Keratinocyte (primary cell): ENCODE measurements around the gene ZFP36L2. TPM values are rescaled to one million over a fixed set of nuclear protein-coding genes. Genes with fewer than 3 reads are reported as not detected.

Source experiments
- DNase-seq: peaks from one replicate; pipeline ENCODE4 v3.0.0-alpha.2; 2011; ENCODE audit warnings: low read depth, missing footprints, low spot score
- FAIRE-seq: peaks from 2 replicates; lab custom pipeline; 2011; peaks lifted over from hg19 to GRCh38; lab: Jason Lieb, UNC
- H2AFZ ChIP-seq: 2 replicates; pipeline ENCODE4 v1.6.0; 2012; ENCODE audit warnings: low read length, control low read depth, inconsistent platforms; ENCODE audit not compliant: control insufficient read depth
- H3K27ac ChIP-seq: 2 replicates; pipeline ENCODE4 v1.5.1; 2011; ENCODE audit warnings: low read length; ENCODE audit not compliant: control insufficient read depth, insufficient read depth
- H3K27me3 ChIP-seq: 3 replicates; pipeline ENCODE4 v1.6.0; 2011; ENCODE audit warnings: low read length; ENCODE audit not compliant: control insufficient read depth, insufficient read depth; ENCODE audit errors: extremely low read depth
- H3K36me3 ChIP-seq, 2 experiments: 2 replicates in 1 of 2; 3 replicates in 1 of 2; pipeline ENCODE4 v1.5.1; 2011; ENCODE audit warnings: low read length in 2 of 2, mild to moderate bottlenecking in 1 of 2; ENCODE audit not compliant: control insufficient read depth in 2 of 2, insufficient read depth in 2 of 2; ENCODE audit errors: extremely low read depth in 1 of 2
- H3K4me1 ChIP-seq: 3 replicates; pipeline ENCODE4 v1.5.1; 2011; ENCODE audit warnings: low read length; ENCODE audit not compliant: control insufficient read depth, insufficient read depth; ENCODE audit errors: extremely low read depth
- H3K4me2 ChIP-seq: 3 replicates; pipeline ENCODE4 v1.6.0; 2011; ENCODE audit warnings: low read depth, low read length; ENCODE audit not compliant: control insufficient read depth, insufficient read depth; ENCODE audit errors: extremely low read depth
- H3K4me3 ChIP-seq, 3 experiments: fragments of 200-600 bp in 1 of 3; sonication (generic) in 1 of 3; 2 replicates in 2 of 3; 3 replicates in 1 of 3; pipeline ENCODE4 v1.5.1; 2011 to 2016; ENCODE audit warnings: low read length in 3 of 3, mild to moderate bottlenecking in 3 of 3, control low read depth in 2 of 3, inconsistent platforms in 1 of 3, low read depth in 1 of 3, mixed read lengths in 1 of 3, mixed run types in 1 of 3, moderate library complexity in 1 of 3; ENCODE audit not compliant: control insufficient read depth in 2 of 3, insufficient read depth in 2 of 3; ENCODE audit errors: extremely low read depth in 1 of 3
- H3K79me2 ChIP-seq: 2 replicates; pipeline ENCODE4 v1.6.0; 2012; ENCODE audit warnings: low read length; ENCODE audit not compliant: control insufficient read depth, insufficient read depth
- H3K9ac ChIP-seq: 3 replicates; pipeline ENCODE4 v1.6.0; 2011; ENCODE audit warnings: low read length; ENCODE audit not compliant: control insufficient read depth, insufficient read depth; ENCODE audit errors: extremely low read depth
- H3K9me1 ChIP-seq: 3 replicates; pipeline ENCODE4 v1.6.0; 2011; ENCODE audit warnings: low read length; ENCODE audit not compliant: control insufficient read depth, insufficient read depth; ENCODE audit errors: extremely low read depth
- H3K9me3 ChIP-seq: 2 replicates; pipeline ENCODE4 v1.5.1; 2012; ENCODE audit warnings: low read depth, low read length; ENCODE audit not compliant: control insufficient read depth
- H4K20me1 ChIP-seq: 3 replicates; pipeline ENCODE4 v1.6.0; 2011; ENCODE audit warnings: low read length; ENCODE audit not compliant: control insufficient read depth, insufficient read depth; ENCODE audit errors: extremely low read depth
- CTCF ChIP-seq, 3 experiments: IDR thresholded peaks in 1 of 3; conservative IDR thresholded peaks in 1 of 3; optimal IDR thresholded peaks in 1 of 3; 2 replicates in 2 of 3; 3 replicates in 1 of 3; pipeline versions ENCODE3 to v1.5.1; 2011; ENCODE audit warnings: low read length in 3 of 3, mild to moderate bottlenecking in 3 of 3, moderate library complexity in 2 of 3, control low read depth in 1 of 3, inconsistent platforms in 1 of 3; ENCODE audit not compliant: insufficient read depth in 2 of 3; ENCODE audit errors: extremely low read depth in 1 of 3
- EZH2 ChIP-seq: IDR thresholded peaks from one replicate; pipeline ENCODE4 v1.6.1; 2012; ENCODE audit warnings: inconsistent platforms, mild to moderate bottlenecking, low read length, moderate library complexity
- dilution Hi-C: fragments of 300-500 bp; cut with MboI; formaldehyde crosslinking; loops from one replicate; pipeline ENCODE4 v1.7.0; 2020; ENCODE audit warnings: low sequenced_read_pairs; ENCODE audit not compliant: extremely low pct_ligation_motif_present
- polyA plus RNA-seq, 5 experiments: library from polyadenylated mRNA; depleted of rRNA in 3 of 5; stranded (reverse) in 3 of 5; stranded (forward) in 1 of 5; unstranded in 1 of 5; fragments of >200 nt; gene quantifications; 1 replicate in 1 of 5; 2 replicates in 3 of 5; 3 replicates in 1 of 5; pipeline versions ENCODE4 v1.2.1 to v1.2.3, GENCODE V29; 2011 to 2012; ENCODE audit warnings: missing spikeins in 2 of 5, low read depth in 1 of 5, low replicate concordance in 1 of 5

The ZFP36L2 gene
- polyA plus RNA-seq, 1 donor (not counting 4 experiments of a cell fraction or from before 2014, with no cell fraction given) = 52.4 TPM

- no peak for FAIRE-seq
- no peak overlapping the region for H3K4me3 ChIP-seq
- no peak for DNase-seq
- H3K9me1 ChIP-seq = no peaks in the 10 kb centered on the region
- H4K20me1 ChIP-seq = no peaks in the 10 kb centered on the region
- H3K27ac ChIP-seq = no peak overlapping the region
- H3K79me2 ChIP-seq = no peaks in the 10 kb centered on the region
- no peaks in the 10 kb centered on the region for H3K9me3 ChIP-seq
- no peak overlapping the region for H3K9ac ChIP-seq
- H2AFZ ChIP-seq = no peak overlapping the region
- peaks cover 1 to 8% of the 10 kb centered on the region in 2 experiments for H3K36me3 ChIP-seq
- dilution Hi-C loops = no loop called here
- TF ChIP-seq CTCF (optimal IDR thresholded peaks at IDR 0.05 in 1 of 3, IDR thresholded peaks at IDR 0.05 in 1 of 3, conservative IDR thresholded peaks at IDR 0.05 in 1 of 3; ENCODE audit: extremely low read depth in 1 of 3, insufficient read depth in 2 of 3, low read length in 3 of 3) (no peak), EZH2 (no peak)
- H3K27me3 ChIP-seq = no peaks in the 10 kb centered on the region
- H3K4me2 ChIP-seq = no peak overlapping the region
- H3K4me1 ChIP-seq = peaks cover 15% of the 10 kb centered on the region
Measured at GRCh38 chr2:43254331-43254730, 27.9 kb upstream of the ZFP36L2 start.

- no peak for TF ChIP-seq EZH2
- TF ChIP-seq CTCF (optimal IDR thresholded peaks at IDR 0.05 in 1 of 3, IDR thresholded peaks at IDR 0.05 in 1 of 3, conservative IDR thresholded peaks at IDR 0.05 in 1 of 3; ENCODE audit: extremely low read depth in 1 of 3, insufficient read depth in 2 of 3, low read length in 3 of 3) = no peak
- peak overlapping the region; percentile 10 for H3K9ac ChIP-seq
- H3K79me2 ChIP-seq = no peaks in the 10 kb centered on the region
- dilution Hi-C loops = no loop called here
- no peak overlapping the region for H3K27ac ChIP-seq
- peaks cover 15% of the 10 kb centered on the region for H3K4me1 ChIP-seq
- no peaks in the 10 kb centered on the region for H3K9me3 ChIP-seq
- DNase-seq = no peak
- FAIRE-seq = peak; percentile 73
- no peak overlapping the region for H3K4me3 ChIP-seq
- peak overlapping the region; percentile 28 for H2AFZ ChIP-seq
- peaks cover 1 to 9% of the 10 kb centered on the region in 2 experiments for H3K36me3 ChIP-seq
- no peaks in the 10 kb centered on the region for H4K20me1 ChIP-seq
- H3K27me3 ChIP-seq = no peaks in the 10 kb centered on the region
- no peak overlapping the region for H3K4me2 ChIP-seq
- H3K9me1 ChIP-seq = no peaks in the 10 kb centered on the region
Measured at GRCh38 chr2:43251171-43251731, 24.8 kb upstream of the ZFP36L2 start.
